CD4-positive, alpha-beta T cell (primary cell): Measurements from ENCODE around the gene UBA6. TPM values are rescaled to one million over a fixed set of nuclear protein-coding genes. Genes with fewer than 3 reads are reported as not detected.

Source experiments
- ATAC-seq: fragments of 200-7000 bp; cut with Tn5 transposase; one replicate; pipeline ENCODE4 v1.10.0; 2022; ENCODE audit warnings: mild to moderate bottlenecking; ENCODE audit not compliant: poor library complexity
- CTCF ChIA-PET: fragments of 350-600 bp; sonication (Branson Sonifier 250); formaldehyde crosslinking; loops from one replicate; lab custom pipeline; 2021; ENCODE audit warnings: antibody characterized with exemption, inconsistent platforms; lab: Charles Lee
- POLR2A ChIA-PET: fragments of 350-600 bp; sonication (Branson Sonifier 250); formaldehyde crosslinking; loops from one replicate; lab custom pipeline; 2021; ENCODE audit warnings: antibody characterized with exemption, inconsistent platforms; lab: Charles Lee
- DNase-seq, 14 experiments: peaks; one replicate each; pipeline ENCODE4 v3.0.0-alpha.2; 2013 to 2020; ENCODE audit warnings: mixed read lengths in 2 of 14
- H3K27ac ChIP-seq, 2 donors: one replicate each; pipeline versions ENCODE4 v1.5.1 to v1.7.0; 2013; ENCODE audit warnings: low read length in 2 of 2, low read depth in 1 of 2, mild to moderate bottlenecking in 1 of 2
- H3K27me3 ChIP-seq, 2 experiments: 1 replicate in 1 of 2; 2 replicates in 1 of 2; pipeline versions ENCODE4 v1.6.1 to v1.7.0; 2013; ENCODE audit warnings: low read length in 2 of 2, control low read depth in 1 of 2, mild to moderate bottlenecking in 1 of 2, moderate library complexity in 1 of 2; ENCODE audit not compliant: insufficient read depth in 2 of 2, control insufficient read depth in 1 of 2
- H3K36me3 ChIP-seq: one replicate; pipeline ENCODE4 v1.6.1; 2013; ENCODE audit warnings: low read length, control low read depth; ENCODE audit not compliant: insufficient read depth
- H3K4me1 ChIP-seq: one replicate; pipeline ENCODE4 v1.6.1; 2013; ENCODE audit warnings: low read length, control low read depth; ENCODE audit not compliant: insufficient read depth
- H3K4me3 ChIP-seq: one replicate; pipeline ENCODE4 v1.5.1; 2013; ENCODE audit warnings: mild to moderate bottlenecking, low read length, moderate library complexity
- H3K9me3 ChIP-seq, 2 experiments: 1 replicate in 1 of 2; 2 replicates in 1 of 2; pipeline versions ENCODE4 v1.6.1 to v1.7.0; 2013; ENCODE audit warnings: low read length in 2 of 2, mild to moderate bottlenecking in 2 of 2, control low read depth in 1 of 2, moderate library complexity in 1 of 2; ENCODE audit not compliant: control insufficient read depth in 1 of 2, insufficient read depth in 1 of 2
- H3K27ac Mint-ChIP-seq: one replicate; pipeline ENCODE4 v1.8.0; 2020; ENCODE audit warnings: mixed read lengths
- H3K27me3 Mint-ChIP-seq: one replicate; pipeline ENCODE4 v1.8.0; 2021; ENCODE audit warnings: mixed read lengths
- H3K36me3 Mint-ChIP-seq: one replicate; pipeline ENCODE4 v1.8.0; 2021; ENCODE audit warnings: low read depth, mixed read lengths
- H3K4me1 Mint-ChIP-seq: one replicate; pipeline ENCODE4 v1.8.0; 2021; ENCODE audit warnings: low read depth, mixed read lengths
- H3K4me3 Mint-ChIP-seq: one replicate; pipeline ENCODE4 v1.8.0; 2020; ENCODE audit warnings: mild to moderate bottlenecking, mixed read lengths
- H3K9me3 Mint-ChIP-seq: one replicate; pipeline ENCODE4 v1.8.0; 2020; ENCODE audit warnings: mixed read lengths
- CTCF ChIP-seq: fragments of 200-600 bp; IDR thresholded peaks from one replicate; pipeline ENCODE4 v1.8.0; 2022; ENCODE audit warnings: antibody characterized with exemption, mild to moderate bottlenecking
- intact Hi-C, 2 experiments: fragments of 100-400 bp; cut with DNase I in 1 of 2; cut with micrococcal nuclease in 1 of 2; formaldehyde crosslinking; loops; one replicate each; pipeline versions ENCODE4 v1.15.1 to v1.9.0; 2023 to 2025; cut with DNase I, micrococcal nuclease
- total RNA-seq, 174 experiments: library from RNA in 2 of 174; stranded (reverse) in 2 of 174; gene quantifications; one replicate each; pipeline ENCODE4 v1.2.3 and lab custom pipeline; 2021 to 2026

UBA6 gene
- total RNA-seq, 2 experiments from 2014 or later: 33.4 to 45.5 TPM

GRCh38 chr4:67696061-67696460 lies 4.9 kb downstream of the UBA6 start:
- H3K36me3 Mint-ChIP-seq: peaks cover 70% of the 10 kb centered on the region
- H3K4me1 Mint-ChIP-seq: peaks cover 50% of the 10 kb centered on the region
- no peak overlapping the region for H3K4me3 ChIP-seq
- H3K9me3 ChIP-seq: no peaks in the 10 kb centered on the region
- no peaks in the 10 kb centered on the region for H3K9me3 Mint-ChIP-seq
- no peaks in the 10 kb centered on the region for H3K27me3 ChIP-seq
- intact Hi-C loops: loop anchor here in 1 of 2 experiments (5.0 kb wide), 1 partner anchor 651 kb away; no protein-coding TSS in a partner anchor
- no peak overlapping the region for H3K4me3 Mint-ChIP-seq
- ChIA-PET POLR2A (no interaction called here), CTCF (no interaction called here)
- H3K27me3 Mint-ChIP-seq: no peaks in the 10 kb centered on the region
- peaks cover 25% of the 10 kb centered on the region for H3K36me3 ChIP-seq
- no peak for TF ChIP-seq CTCF
- DNase-seq (no peak), ATAC-seq (no peak)
- H3K4me1 ChIP-seq: peaks cover 15% of the 10 kb centered on the region
- H3K27ac Mint-ChIP-seq: no peak overlapping the region
- no peak overlapping the region for H3K27ac ChIP-seq

- Histone ChIP-seq H3K36me3 (peaks cover 25% of the 10 kb centered on the region), H3K27me3 (no peaks in the 10 kb centered on the region), H3K4me1 (peaks cover 7% of the 10 kb centered on the region), H3K27ac (no peak overlapping the region), H3K4me3 (no peak overlapping the region), H3K9me3 (no peaks in the 10 kb centered on the region)
- ChIA-PET CTCF (interaction anchor here (0.7 kb wide), 1 partner anchor 231 kb away, joined by 4 read pairs; no protein-coding TSS in a partner anchor), POLR2A (interaction anchor here (0.6 kb wide), 1 partner anchor 56 kb away, joined by 3 read pairs; no protein-coding TSS in a partner anchor)
- peaks cover 54% of the 10 kb centered on the region for H3K4me1 Mint-ChIP-seq
- H3K36me3 Mint-ChIP-seq: peaks cover 69% of the 10 kb centered on the region
- TF ChIP-seq CTCF: no peak
- intact Hi-C loops: loop anchor here in 1 of 2 experiments (5.0 kb wide), 1 partner anchor 653 kb away; no protein-coding TSS in a partner anchor
- no peak for DNase-seq
- no peak for ATAC-seq
- no peaks in the 10 kb centered on the region for H3K9me3 Mint-ChIP-seq
- H3K27ac Mint-ChIP-seq: no peak overlapping the region
- no peaks in the 10 kb centered on the region for H3K27me3 Mint-ChIP-seq
- no peak overlapping the region for H3K4me3 Mint-ChIP-seq
Measured at GRCh38 chr4:67694662-67695061, 6.3 kb downstream of the UBA6 start.

- Mint-ChIP-seq H3K27ac (no peak overlapping the region), H3K4me3 (no peak overlapping the region), H3K4me1 (peaks cover 47% of the 10 kb centered on the region), H3K36me3 (peaks cover 76% of the 10 kb centered on the region), H3K27me3 (no peaks in the 10 kb centered on the region), H3K9me3 (no peaks in the 10 kb centered on the region)
- ATAC-seq (no peak), DNase-seq (no peak)
- H3K27ac ChIP-seq: no peak overlapping the region
- H3K27me3 ChIP-seq: no peaks in the 10 kb centered on the region
- intact Hi-C loops: no loop called here
- CTCF ChIA-PET: no interaction called here
- TF ChIP-seq CTCF: no peak
- no peaks in the 10 kb centered on the region for H3K9me3 ChIP-seq
- no peaks in the 10 kb centered on the region for H3K4me1 ChIP-seq
- POLR2A ChIA-PET: no interaction called here
- peaks cover 33% of the 10 kb centered on the region for H3K36me3 ChIP-seq
- no peak overlapping the region for H3K4me3 ChIP-seq
Measured at GRCh38 chr4:67691328-67691727, 9.6 kb downstream of the UBA6 start.
